Smooth muscle cell (in vitro differentiated cells): Measurements from ENCODE around the gene ROBO2. TPM values are rescaled to one million over a fixed set of nuclear protein-coding genes. Genes with fewer than 3 reads are reported as not detected.

Source experiments
- DNase-seq: peaks from one replicate; lab custom pipeline; 2025; ENCODE audit not compliant: unreplicated experiment; lab: John Stamatoyannopoulos, UW
- H2AFZ ChIP-seq: fragments of 200-600 bp; sonication (generic); 2 replicates; pipeline ENCODE4 v1.6.0; 2016; ENCODE audit warnings: antibody characterized with exemption, low read depth, mild to moderate bottlenecking
- H3F3A ChIP-seq: fragments of 200-600 bp; sonication (generic); 2 replicates; pipeline ENCODE4 v1.6.0; 2017; ENCODE audit warnings: antibody characterized with exemption, low read depth
- H3K27ac ChIP-seq: fragments of 200-600 bp; sonication (generic); 2 replicates; pipeline ENCODE4 v1.5.1; 2016; ENCODE audit warnings: low read depth, mild to moderate bottlenecking
- H3K27me3 ChIP-seq: fragments of 200-600 bp; sonication (generic); 2 replicates; pipeline ENCODE4 v1.6.1; 2016; ENCODE audit warnings: low read depth, mild to moderate bottlenecking
- H3K36me3 ChIP-seq: fragments of 200-600 bp; sonication (generic); 2 replicates; pipeline ENCODE4 v1.5.1; 2016; ENCODE audit warnings: low read depth
- H3K4me1 ChIP-seq: fragments of 200-600 bp; sonication (generic); 2 replicates; pipeline ENCODE4 v1.5.1; 2016; ENCODE audit warnings: low read depth
- H3K4me2 ChIP-seq: fragments of 200-600 bp; sonication (generic); 2 replicates; pipeline ENCODE4 v1.6.0; 2016; ENCODE audit warnings: mild to moderate bottlenecking
- H3K4me3 ChIP-seq: fragments of 200-600 bp; sonication (generic); 2 replicates; pipeline ENCODE4 v1.5.1; 2016; ENCODE audit warnings: mild to moderate bottlenecking
- H3K79me2 ChIP-seq: fragments of 200-600 bp; sonication (generic); 2 replicates; pipeline ENCODE4 v1.6.0; 2016; ENCODE audit warnings: low read depth, mild to moderate bottlenecking
- H3K9ac ChIP-seq: fragments of 200-600 bp; sonication (generic); 2 replicates; pipeline ENCODE4 v1.6.0; 2016; ENCODE audit warnings: low read depth
- H3K9me3 ChIP-seq: fragments of 200-600 bp; sonication (generic); replicated peaks from 2 replicates; pipeline ENCODE4 v1.5.1; 2016; ENCODE audit warnings: low read depth
- H4K20me1 ChIP-seq: fragments of 200-600 bp; sonication (generic); 2 replicates; pipeline ENCODE4 v1.6.0; 2016; ENCODE audit warnings: low read depth
- WGBS: methylation state at CpG from one replicate; pipeline ENCODE4 v1.1.7; 2016; ENCODE audit warnings: low lambda C conversion rate; 5-methylcytosine and 5-hydroxymethylcytosine counted together
- polyA plus RNA-seq: library from polyadenylated mRNA; unstranded; fragments of >200 nt; fragmentation: Nextera tagmentation; extraction: Ambion mirVana; gene quantifications from 2 replicates; pipeline ENCODE4 v1.2.1, GENCODE V29; 2016
- total RNA-seq: library from RNA; depleted of rRNA; stranded (reverse); fragments of >200 nt; gene quantifications from 2 replicates; pipeline ENCODE4 v1.2.3, GENCODE V29; 2014
- TF ChIP-seq, protein P1 (sequence below): fragments of 200-600 bp; sonication (generic); IDR thresholded peaks from 2 replicates; pipeline ENCODE4 v1.5.1; 2017; ENCODE audit warnings: borderline replicate concordance, mild to moderate bottlenecking, antibody characterized with exemption; ENCODE audit not compliant: insufficient read depth, poor library complexity, severe bottlenecking

Gene ROBO2
- total and polyA plus RNA-seq, 2 experiments from 2014 or later: 23.9 to 54.4 TPM

DNA sequence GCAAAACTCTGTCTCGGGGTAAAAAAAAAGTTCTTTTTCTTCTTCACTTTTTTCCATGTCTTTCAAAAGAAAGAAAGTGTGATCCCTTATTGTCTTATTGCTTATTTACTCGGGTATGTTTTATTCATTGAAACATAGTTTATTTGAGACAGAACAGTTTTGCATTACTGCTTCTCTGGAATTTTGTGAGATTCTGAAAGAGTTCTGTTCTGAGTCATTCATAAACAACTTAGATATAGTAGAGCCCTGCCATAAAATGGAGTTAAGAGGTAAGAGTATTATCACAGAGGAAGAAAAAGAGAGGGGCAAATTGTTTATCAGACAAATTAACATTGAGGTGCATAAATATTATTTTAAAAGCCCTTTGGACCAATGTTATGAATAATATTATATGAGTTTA is 522.2 kb downstream of the ROBO2 start:
- Histone ChIP-seq H3K79me2 (no peaks in the 10 kb centered on the region), H4K20me1 (no peaks in the 10 kb centered on the region), H3K27me3 (no peaks in the 10 kb centered on the region), H3K4me1 (no peaks in the 10 kb centered on the region), H3K27ac (no peak overlapping the region), H3K4me2 (no peak overlapping the region), H3K36me3 (no peaks in the 10 kb centered on the region), H3F3A (no peaks in the 10 kb centered on the region), H3K4me3 (no peak overlapping the region), H2AFZ (no peak overlapping the region), H3K9ac (no peak overlapping the region), H3K9me3 (no peaks in the 10 kb centered on the region)
- TF ChIP-seq, protein P1, sequence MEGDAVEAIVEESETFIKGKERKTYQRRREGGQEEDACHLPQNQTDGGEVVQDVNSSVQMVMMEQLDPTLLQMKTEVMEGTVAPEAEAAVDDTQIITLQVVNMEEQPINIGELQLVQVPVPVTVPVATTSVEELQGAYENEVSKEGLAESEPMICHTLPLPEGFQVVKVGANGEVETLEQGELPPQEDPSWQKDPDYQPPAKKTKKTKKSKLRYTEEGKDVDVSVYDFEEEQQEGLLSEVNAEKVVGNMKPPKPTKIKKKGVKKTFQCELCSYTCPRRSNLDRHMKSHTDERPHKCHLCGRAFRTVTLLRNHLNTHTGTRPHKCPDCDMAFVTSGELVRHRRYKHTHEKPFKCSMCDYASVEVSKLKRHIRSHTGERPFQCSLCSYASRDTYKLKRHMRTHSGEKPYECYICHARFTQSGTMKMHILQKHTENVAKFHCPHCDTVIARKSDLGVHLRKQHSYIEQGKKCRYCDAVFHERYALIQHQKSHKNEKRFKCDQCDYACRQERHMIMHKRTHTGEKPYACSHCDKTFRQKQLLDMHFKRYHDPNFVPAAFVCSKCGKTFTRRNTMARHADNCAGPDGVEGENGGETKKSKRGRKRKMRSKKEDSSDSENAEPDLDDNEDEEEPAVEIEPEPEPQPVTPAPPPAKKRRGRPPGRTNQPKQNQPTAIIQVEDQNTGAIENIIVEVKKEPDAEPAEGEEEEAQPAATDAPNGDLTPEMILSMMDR: no peak
- no peak for DNase-seq
- WGBS: 59% methylated on average over 2 of the region's 2 CpGs

DNA sequence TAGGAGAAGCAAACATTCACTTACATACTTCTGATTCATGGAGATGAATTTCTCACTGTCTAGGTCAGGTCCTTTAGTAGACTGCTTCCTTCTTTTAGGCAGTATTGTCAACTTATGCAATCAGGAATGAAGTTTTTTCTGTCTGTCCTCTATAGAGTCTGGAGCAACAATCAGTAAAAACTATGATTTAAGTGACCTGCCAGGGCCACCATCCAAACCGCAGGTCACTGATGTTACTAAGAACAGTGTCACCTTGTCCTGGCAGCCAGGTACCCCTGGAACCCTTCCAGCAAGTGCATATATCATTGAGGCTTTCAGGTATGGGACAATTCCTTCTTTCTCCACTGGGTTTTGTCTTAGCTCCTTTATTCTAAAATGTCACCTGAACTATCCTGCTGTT is 523.1 kb downstream of the ROBO2 start:
- no peak for DNase-seq
- Histone ChIP-seq H3K9ac (no peak overlapping the region), H3K27me3 (no peaks in the 10 kb centered on the region), H4K20me1 (no peaks in the 10 kb centered on the region), H3K4me2 (no peak overlapping the region), H3K27ac (no peak overlapping the region), H3K9me3 (no peaks in the 10 kb centered on the region), H3K4me3 (no peak overlapping the region), H2AFZ (no peak overlapping the region), H3K36me3 (no peaks in the 10 kb centered on the region), H3F3A (no peaks in the 10 kb centered on the region), H3K4me1 (no peaks in the 10 kb centered on the region), H3K79me2 (no peaks in the 10 kb centered on the region)
- TF ChIP-seq, protein P1: no peak
- WGBS: 100% methylated on average over 1 of the region's 1 CpG

DNA sequence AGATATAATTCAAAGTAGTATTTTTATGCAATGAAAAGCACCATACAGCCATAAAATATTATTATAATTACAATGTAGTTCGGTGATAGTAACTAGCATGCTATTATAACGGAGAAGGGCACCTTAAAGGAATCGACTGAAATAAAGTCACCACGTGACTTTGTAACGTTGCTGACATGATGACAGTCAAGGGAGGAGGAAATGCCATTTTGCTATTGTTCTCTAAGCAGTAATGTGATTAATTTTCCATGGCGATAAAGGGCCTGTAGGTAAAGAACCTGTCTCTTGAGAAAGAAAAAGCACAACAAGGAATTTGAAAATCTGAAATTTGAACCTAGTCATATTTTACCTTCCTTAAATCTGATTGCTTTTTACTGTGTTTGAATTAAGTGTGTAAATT is 526.2 kb downstream of the ROBO2 start:
- Histone ChIP-seq H2AFZ (no peak overlapping the region), H4K20me1 (no peaks in the 10 kb centered on the region), H3K36me3 (no peaks in the 10 kb centered on the region), H3K79me2 (no peaks in the 10 kb centered on the region), H3K4me3 (no peak overlapping the region), H3K27ac (no peak overlapping the region), H3K4me2 (no peak overlapping the region), H3K9me3 (no peaks in the 10 kb centered on the region), H3F3A (no peaks in the 10 kb centered on the region), H3K9ac (no peak overlapping the region), H3K4me1 (no peaks in the 10 kb centered on the region), H3K27me3 (no peaks in the 10 kb centered on the region)
- TF ChIP-seq, protein P1: no peak
- 84% methylated on average over 6 of the region's 6 CpGs for WGBS
- no peak for DNase-seq

- H3K4me2 ChIP-seq: no peak overlapping the region
- H3F3A ChIP-seq: no peaks in the 10 kb centered on the region
- H3K4me1 ChIP-seq: no peaks in the 10 kb centered on the region
- 92% methylated on average over 5 of the region's 5 CpGs for WGBS
- H3K9me3 ChIP-seq: no peaks in the 10 kb centered on the region
- H3K79me2 ChIP-seq: no peaks in the 10 kb centered on the region
- H3K4me3 ChIP-seq: no peak overlapping the region
- no peak overlapping the region for H3K9ac ChIP-seq
- DNase-seq: no peak
- H3K27ac ChIP-seq: no peak overlapping the region
- TF ChIP-seq, protein P1: no peak
- H2AFZ ChIP-seq: no peak overlapping the region
- no peaks in the 10 kb centered on the region for H3K27me3 ChIP-seq
- H3K36me3 ChIP-seq: no peaks in the 10 kb centered on the region
- H4K20me1 ChIP-seq: no peaks in the 10 kb centered on the region
Measured at GRCh38 chr3:77571971-77572715, 532.2 kb downstream of the ROBO2 start.
